Measurements from ENCODE around the gene SYT15.
"Not testable (repeated sequence)": the region's sequence is repeated elsewhere in the genome, so short reads cannot be mapped to it uniquely, and the experiment has no call there.

SYT15 gene

GRCh38 chr10:46557319-46558121 is 21.4 kb upstream of the SYT15 start:
- no peak for DNase-seq

GRCh38 chr10:46558122-46558391 is 20.9 kb upstream of the SYT15 start:
- DNase-seq: no peak

GRCh38 chr10:46558392-46559185 is 20.3 kb upstream of the SYT15 start:
- DNase-seq: no peak

GRCh38 chr10:46559231-46559671 is 19.7 kb upstream of the SYT15 start:
- no peak for DNase-seq

- DNase-seq: no peak
Observed at GRCh38 chr10:46560381-46560780, 18.5 kb upstream of the SYT15 start.

GRCh38 chr10:46560952-46561351 is 18.0 kb upstream of the SYT15 start:
- no peak for DNase-seq

- DNase-seq: not testable (repeated sequence)
Observed at GRCh38 chr10:46565591-46566332, 13.2 kb upstream of the SYT15 start.

GRCh38 chr10:46567151-46567550 is 11.8 kb upstream of the SYT15 start:
- DNase-seq: not testable (repeated sequence)

GRCh38 chr10:46570655-46571054 is 8.3 kb upstream of the SYT15 start:
- DNase-seq: not testable (repeated sequence)

GRCh38 chr10:46572765-46573164 is 6.2 kb upstream of the SYT15 start:
- not testable (repeated sequence) for DNase-seq

GRCh38 chr10:46573314-46573713 is 5.6 kb upstream of the SYT15 start:
- not testable (repeated sequence) for DNase-seq

GRCh38 chr10:46573884-46574283 is 5.0 kb upstream of the SYT15 start:
- not testable (repeated sequence) for DNase-seq

- DNase-seq: not testable (repeated sequence)
Observed at GRCh38 chr10:46577624-46578473, 1.1 kb upstream of the SYT15 start.

- DNase-seq: not testable (repeated sequence)
Observed at GRCh38 chr10:46579378-46579777, 450 bp downstream of the SYT15 start.

GRCh38 chr10:46581997-46582396 is 3.1 kb downstream of the SYT15 start:
- not testable (repeated sequence) for DNase-seq

GRCh38 chr10:46582568-46582967 is 3.6 kb downstream of the SYT15 start:
- DNase-seq: not testable (repeated sequence)

- not testable (repeated sequence) for DNase-seq
Observed at GRCh38 chr10:46584196-46584595, 5.3 kb downstream of the SYT15 start.

GRCh38 chr10:46585246-46585645 is 6.3 kb downstream of the SYT15 start:
- not testable (repeated sequence) for DNase-seq

GRCh38 chr10:46587546-46587945 is 8.6 kb downstream of the SYT15 start:
- DNase-seq: not testable (repeated sequence)

GRCh38 chr10:46588221-46588620 is 9.3 kb downstream of the SYT15 start:
- not testable (repeated sequence) for DNase-seq

- not testable (repeated sequence) for DNase-seq
Observed at GRCh38 chr10:46589589-46589988, 10.7 kb downstream of the SYT15 start.

GRCh38 chr10:46591053-46591452 is 12.1 kb downstream of the SYT15 start:
- DNase-seq: not testable (repeated sequence)

Data from NK-92 treated with Interleukin-12 subunit alpha and Interleukin-12 subunit beta, amount 100 ng/mL, for 24 hours (cell line).